ENCODE measurements around the gene SLC29A3. TPM values are rescaled to one million over a fixed set of nuclear protein-coding genes. Genes with fewer than 3 reads are reported as not detected.

The SLC29A3 gene
- total and polyA plus RNA-seq, 2 donors (not counting 1 experiment from before 2014, with no cell fraction given) = 0.90 to 2.3 TPM

DNA sequence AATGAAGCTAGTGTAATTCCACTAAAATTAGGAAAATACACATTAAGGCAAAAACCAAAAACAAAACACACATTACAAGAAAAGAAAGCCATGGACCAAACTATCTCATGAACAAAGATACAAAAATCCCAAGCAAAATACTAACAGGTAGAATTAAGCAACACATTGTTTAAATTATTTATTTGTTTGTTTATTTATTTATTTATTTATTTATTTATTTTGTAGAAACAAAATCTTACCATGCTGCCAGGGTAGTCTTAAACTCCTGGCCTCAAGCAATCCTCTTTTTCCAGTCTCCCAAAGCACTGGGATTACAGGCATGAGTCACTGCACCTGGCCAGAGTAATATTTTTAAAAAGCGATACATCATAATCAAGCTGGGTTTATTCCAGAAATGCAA lies 6.8 kb upstream of the SLC29A3 start:
- no peaks in the 10 kb centered on the region for H3K79me2 ChIP-seq (ENCODE audit: control insufficient read depth, insufficient read depth, low read length)
- no peak overlapping the region for H3K4me2 ChIP-seq (ENCODE audit: extremely low read depth, insufficient read depth, low read length)
- H3K4me3 ChIP-seq (replicated peaks in 1 of 4; ENCODE audit: control extremely low read depth in 1 of 4, insufficient read depth in 1 of 4, low read depth in 3 of 4, low read length in 4 of 4) = no peak overlapping the region
- no peak for DNase-seq (ENCODE audit: low read depth in 2 of 2)
- H3K9me3 ChIP-seq (ENCODE audit: control insufficient read depth, insufficient read depth, low read depth, low read length) = no peaks in the 10 kb centered on the region
- TF ChIP-seq, protein P1, sequence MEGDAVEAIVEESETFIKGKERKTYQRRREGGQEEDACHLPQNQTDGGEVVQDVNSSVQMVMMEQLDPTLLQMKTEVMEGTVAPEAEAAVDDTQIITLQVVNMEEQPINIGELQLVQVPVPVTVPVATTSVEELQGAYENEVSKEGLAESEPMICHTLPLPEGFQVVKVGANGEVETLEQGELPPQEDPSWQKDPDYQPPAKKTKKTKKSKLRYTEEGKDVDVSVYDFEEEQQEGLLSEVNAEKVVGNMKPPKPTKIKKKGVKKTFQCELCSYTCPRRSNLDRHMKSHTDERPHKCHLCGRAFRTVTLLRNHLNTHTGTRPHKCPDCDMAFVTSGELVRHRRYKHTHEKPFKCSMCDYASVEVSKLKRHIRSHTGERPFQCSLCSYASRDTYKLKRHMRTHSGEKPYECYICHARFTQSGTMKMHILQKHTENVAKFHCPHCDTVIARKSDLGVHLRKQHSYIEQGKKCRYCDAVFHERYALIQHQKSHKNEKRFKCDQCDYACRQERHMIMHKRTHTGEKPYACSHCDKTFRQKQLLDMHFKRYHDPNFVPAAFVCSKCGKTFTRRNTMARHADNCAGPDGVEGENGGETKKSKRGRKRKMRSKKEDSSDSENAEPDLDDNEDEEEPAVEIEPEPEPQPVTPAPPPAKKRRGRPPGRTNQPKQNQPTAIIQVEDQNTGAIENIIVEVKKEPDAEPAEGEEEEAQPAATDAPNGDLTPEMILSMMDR (conservative IDR thresholded peaks at IDR 0.05 in 1 of 2, IDR thresholded peaks at IDR 0.05 in 1 of 2; ENCODE audit: low read depth in 1 of 2, low read length in 2 of 2) = no peak
- TF ChIP-seq EZH2 (IDR thresholded peaks at IDR 0.05; ENCODE audit: low read length, missing control alignments) = no peak
- H3K4me1 ChIP-seq (ENCODE audit: control insufficient read depth, extremely low read depth, insufficient read depth, low read length) = no peaks in the 10 kb centered on the region
- no peaks in the 10 kb centered on the region for H3K27me3 ChIP-seq (ENCODE audit: control insufficient read depth, insufficient read depth, low read length)
- H3K9ac ChIP-seq (ENCODE audit: insufficient read depth, low read length) = no peak overlapping the region
- no peaks in the 10 kb centered on the region for H3K36me3 ChIP-seq (ENCODE audit: control insufficient read depth, insufficient read depth, low read length)
- H2AFZ ChIP-seq (ENCODE audit: low read length) = no peak overlapping the region
- no peak overlapping the region for H3K27ac ChIP-seq (ENCODE audit: insufficient read depth, low read length)
- no peaks in the 10 kb centered on the region for H4K20me1 ChIP-seq (ENCODE audit: control insufficient read depth, extremely low read depth, insufficient read depth, low read length)

DNA sequence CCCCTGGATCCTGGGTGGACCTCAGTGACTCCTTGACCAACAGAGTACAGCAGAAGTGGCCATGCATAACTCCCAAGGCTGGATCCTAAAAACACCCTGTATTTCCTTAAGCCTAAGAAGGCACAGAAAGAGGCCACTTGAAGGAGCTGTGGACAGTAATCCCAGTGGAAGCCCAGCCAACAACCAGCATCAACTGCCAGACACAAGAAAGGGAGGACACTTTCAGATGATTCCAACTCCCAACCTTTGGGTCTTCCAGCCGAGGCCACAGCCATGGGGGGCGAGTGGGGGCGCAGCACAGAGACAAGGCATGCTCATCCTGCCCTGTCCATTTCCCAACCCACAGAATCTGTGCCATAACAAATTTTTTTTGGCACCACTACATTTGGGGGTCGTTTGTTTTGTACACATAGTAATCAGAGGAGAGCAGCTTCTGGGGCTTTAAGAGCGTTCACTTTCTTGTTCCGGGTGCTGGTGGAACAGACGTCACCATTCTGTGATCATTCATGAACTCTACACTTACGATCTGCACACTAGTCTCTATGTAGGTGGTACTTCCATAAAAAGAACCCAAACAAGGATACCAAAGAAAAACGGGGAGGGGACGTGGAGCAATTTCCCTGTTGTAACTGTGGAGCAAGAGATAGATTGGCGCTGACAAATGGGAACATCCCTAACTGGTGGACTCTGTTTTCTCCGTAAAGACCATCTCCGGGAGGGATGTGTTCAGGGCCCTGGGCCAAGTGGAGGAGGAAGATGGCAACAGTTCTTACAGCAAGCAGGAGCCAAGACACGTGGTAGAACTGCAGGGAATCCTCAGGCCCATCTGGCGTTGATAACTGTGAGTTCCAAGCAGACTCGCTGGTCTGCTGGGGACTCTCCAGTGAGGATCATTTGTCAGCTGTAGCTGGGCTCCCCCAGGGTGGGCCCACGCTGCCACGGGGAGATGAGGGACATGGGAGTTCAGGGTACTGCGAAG lies 6.0 kb upstream of the SLC29A3 start:
- DNase-seq (ENCODE audit: low read depth in 2 of 2) = peak; percentile 66 to 73
- no peaks in the 10 kb centered on the region for H3K27me3 ChIP-seq (ENCODE audit: control insufficient read depth, insufficient read depth, low read length)
- H3K4me2 ChIP-seq (ENCODE audit: extremely low read depth, insufficient read depth, low read length) = peak overlapping the region; percentile 15
- no peaks in the 10 kb centered on the region for H4K20me1 ChIP-seq (ENCODE audit: control insufficient read depth, extremely low read depth, insufficient read depth, low read length)
- H3K79me2 ChIP-seq (ENCODE audit: control insufficient read depth, insufficient read depth, low read length) = no peaks in the 10 kb centered on the region
- no peaks in the 10 kb centered on the region for H3K36me3 ChIP-seq (ENCODE audit: control insufficient read depth, insufficient read depth, low read length)
- TF ChIP-seq EZH2 (IDR thresholded peaks at IDR 0.05; ENCODE audit: low read length, missing control alignments) = no peak
- TF ChIP-seq, protein P1 (conservative IDR thresholded peaks at IDR 0.05 in 1 of 2, IDR thresholded peaks at IDR 0.05 in 1 of 2; ENCODE audit: low read depth in 1 of 2, low read length in 2 of 2) = no peak
- H3K4me1 ChIP-seq (ENCODE audit: control insufficient read depth, extremely low read depth, insufficient read depth, low read length) = no peaks in the 10 kb centered on the region
- H3K27ac ChIP-seq (ENCODE audit: insufficient read depth, low read length) = no peak overlapping the region
- peak overlapping the region in 1 of 4 experiments; percentile 15 for H3K4me3 ChIP-seq (replicated peaks in 1 of 4; ENCODE audit: control extremely low read depth in 1 of 4, insufficient read depth in 1 of 4, low read depth in 3 of 4, low read length in 4 of 4)
- peak overlapping the region; percentile 63 for H2AFZ ChIP-seq (ENCODE audit: low read length)
- H3K9ac ChIP-seq (ENCODE audit: insufficient read depth, low read length) = no peak overlapping the region
- no peaks in the 10 kb centered on the region for H3K9me3 ChIP-seq (ENCODE audit: control insufficient read depth, insufficient read depth, low read depth, low read length)

DNA sequence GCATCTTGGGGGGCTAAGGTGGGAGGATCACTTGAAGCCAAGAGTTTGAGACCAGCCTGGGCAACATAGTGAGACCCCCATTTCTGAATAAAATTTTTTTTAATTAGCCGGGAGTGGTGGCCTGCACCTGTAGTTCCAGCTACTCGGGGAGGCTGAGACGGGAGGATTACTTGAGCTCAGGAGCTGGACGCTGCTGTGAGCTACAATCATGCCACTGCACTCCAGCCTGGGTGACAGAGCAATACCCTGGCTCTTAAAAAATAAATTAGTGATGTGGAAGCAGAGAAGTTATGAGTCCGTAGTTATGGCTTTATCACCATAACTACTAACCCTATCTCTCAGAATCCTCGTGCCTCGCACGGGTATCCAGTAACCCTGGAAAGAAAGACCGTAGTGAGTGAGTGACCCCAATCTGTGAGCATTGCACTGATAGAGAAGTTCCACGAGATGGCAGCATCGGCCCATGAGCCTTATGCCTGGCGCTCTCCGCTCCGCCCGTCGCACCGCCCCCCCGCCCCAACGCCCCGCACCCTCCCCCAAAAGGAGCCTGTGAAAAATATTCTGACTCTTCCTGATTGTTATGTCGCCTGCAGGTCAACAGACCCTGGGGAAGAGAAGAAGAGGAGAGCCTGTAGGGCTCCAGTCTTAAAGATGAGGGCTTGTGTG lies 4.9 kb upstream of the SLC29A3 start:
- no peaks in the 10 kb centered on the region for H3K79me2 ChIP-seq (ENCODE audit: control insufficient read depth, insufficient read depth, low read length)
- peak; percentile 25 to 43 for DNase-seq (ENCODE audit: low read depth in 2 of 2)
- peak overlapping the region; percentile 29 for H3K4me2 ChIP-seq (ENCODE audit: extremely low read depth, insufficient read depth, low read length)
- H3K4me3 ChIP-seq (replicated peaks in 1 of 4; ENCODE audit: control extremely low read depth in 1 of 4, insufficient read depth in 1 of 4, low read depth in 3 of 4, low read length in 4 of 4) = no peak overlapping the region
- peak overlapping the region; percentile 10 for H2AFZ ChIP-seq (ENCODE audit: low read length)
- TF ChIP-seq EZH2 (IDR thresholded peaks at IDR 0.05; ENCODE audit: low read length, missing control alignments) = no peak
- TF ChIP-seq, protein P1 (conservative IDR thresholded peaks at IDR 0.05 in 1 of 2, IDR thresholded peaks at IDR 0.05 in 1 of 2; ENCODE audit: low read depth in 1 of 2, low read length in 2 of 2) = peak; percentile 69 to 78
- H3K36me3 ChIP-seq (ENCODE audit: control insufficient read depth, insufficient read depth, low read length) = no peaks in the 10 kb centered on the region
- no peaks in the 10 kb centered on the region for H3K9me3 ChIP-seq (ENCODE audit: control insufficient read depth, insufficient read depth, low read depth, low read length)
- H3K9ac ChIP-seq (ENCODE audit: insufficient read depth, low read length) = no peak overlapping the region
- no peak overlapping the region for H3K27ac ChIP-seq (ENCODE audit: insufficient read depth, low read length)
- H3K4me1 ChIP-seq (ENCODE audit: control insufficient read depth, extremely low read depth, insufficient read depth, low read length) = no peaks in the 10 kb centered on the region
- no peaks in the 10 kb centered on the region for H3K27me3 ChIP-seq (ENCODE audit: control insufficient read depth, insufficient read depth, low read length)
- no peaks in the 10 kb centered on the region for H4K20me1 ChIP-seq (ENCODE audit: control insufficient read depth, extremely low read depth, insufficient read depth, low read length)
